ENCODE data around the gene SSH3.

SSH3 gene

GRCh38 chr11:67264260-67264659 is 39.1 kb upstream of the SSH3 start:
- no peaks in the 10 kb centered on the region for H3K9me3 Mint-ChIP-seq
- peak overlapping the region; percentile 98 for H3K27ac Mint-ChIP-seq
- H3K36me3 Mint-ChIP-seq (ENCODE audit: low read depth): peaks cover 26% of the 10 kb centered on the region
- H3K4me3 Mint-ChIP-seq: no peak overlapping the region
- intact Hi-C loops (cut with micrococcal nuclease): loop anchor here (10.0 kb wide), 1 partner anchor 121 kb away; no protein-coding TSS in a partner anchor
- H3K4me1 Mint-ChIP-seq (ENCODE audit: low read depth): peaks cover 83% of the 10 kb centered on the region
- H3K27me3 Mint-ChIP-seq: peaks cover 17% of the 10 kb centered on the region

- intact Hi-C loops (cut with micrococcal nuclease): loop anchor here (10.0 kb wide), 1 partner anchor 120 kb away; no protein-coding TSS in a partner anchor
- H3K4me1 Mint-ChIP-seq (ENCODE audit: low read depth): peaks cover 86% of the 10 kb centered on the region
- H3K27me3 Mint-ChIP-seq: peaks cover 12% of the 10 kb centered on the region
- peaks cover 34% of the 10 kb centered on the region for H3K36me3 Mint-ChIP-seq (ENCODE audit: low read depth)
- H3K9me3 Mint-ChIP-seq: no peaks in the 10 kb centered on the region
- H3K27ac Mint-ChIP-seq: peak overlapping the region; percentile 98
- no peak overlapping the region for H3K4me3 Mint-ChIP-seq
Measured at GRCh38 chr11:67264877-67265632, 38.3 kb upstream of the SSH3 start.

- peak overlapping the region; percentile 98 for H3K27ac Mint-ChIP-seq
- peaks cover 88% of the 10 kb centered on the region for H3K4me1 Mint-ChIP-seq (ENCODE audit: low read depth)
- peak overlapping the region; percentile 64 for H3K4me3 Mint-ChIP-seq
- intact Hi-C loops (cut with micrococcal nuclease): loop anchor here (1.0 to 10.0 kb wide), 2 partner anchors 51 to 119 kb away; no protein-coding TSS in a partner anchor
- peaks cover 42% of the 10 kb centered on the region for H3K36me3 Mint-ChIP-seq (ENCODE audit: low read depth)
- no peaks in the 10 kb centered on the region for H3K9me3 Mint-ChIP-seq
- H3K27me3 Mint-ChIP-seq: peaks cover 6% of the 10 kb centered on the region
Measured at GRCh38 chr11:67265633-67266448, 37.5 kb upstream of the SSH3 start.

- Mint-ChIP-seq H3K36me3 (ENCODE audit: low read depth) (peaks cover 49% of the 10 kb centered on the region), H3K9me3 (no peaks in the 10 kb centered on the region), H3K27ac (peak within 1 kb of the TSS; percentile 98), H3K4me1 (ENCODE audit: low read depth) (peaks cover 88% of the 10 kb centered on the region), H3K4me3 (peak within 1 kb of the TSS; percentile 96), H3K27me3 (peaks cover 3% of the 10 kb centered on the region)
- intact Hi-C loops (cut with micrococcal nuclease): loop anchor here (1.0 to 10.0 kb wide), 2 partner anchors 51 to 118 kb away; no protein-coding TSS in a partner anchor
Measured at GRCh38 chr11:67266449-67267187, 36.7 kb upstream of the SSH3 start, which contains the start of gene GRK2. TSS of gene GRK2 (plus strand) at chr11:67266473. CDS start at chr11:67266700, 227 bp downstream.

- Mint-ChIP-seq H3K9me3 (no peaks in the 10 kb centered on the region), H3K27ac (peak overlapping the region; percentile 98), H3K27me3 (no peaks in the 10 kb centered on the region), H3K4me3 (peak overlapping the region; percentile 96), H3K36me3 (ENCODE audit: low read depth) (peaks cover 58% of the 10 kb centered on the region), H3K4me1 (ENCODE audit: low read depth) (peaks cover 88% of the 10 kb centered on the region)
- intact Hi-C loops (cut with micrococcal nuclease): loop anchor here (1.0 to 10.0 kb wide), 3 partner anchors 10 to 117 kb away; partner anchors contain the start of gene ANKRD13D
Measured at GRCh38 chr11:67267188-67268080, 35.9 kb upstream of the SSH3 start.

GRCh38 chr11:67268081-67268961 is 35.0 kb upstream of the SSH3 start:
- H3K4me1 Mint-ChIP-seq (ENCODE audit: low read depth): peaks cover 88% of the 10 kb centered on the region
- peaks cover 66% of the 10 kb centered on the region for H3K36me3 Mint-ChIP-seq (ENCODE audit: low read depth)
- H3K27me3 Mint-ChIP-seq: no peaks in the 10 kb centered on the region
- peak overlapping the region; percentile 96 for H3K4me3 Mint-ChIP-seq
- H3K9me3 Mint-ChIP-seq: no peaks in the 10 kb centered on the region
- H3K27ac Mint-ChIP-seq: peak overlapping the region; percentile 98
- intact Hi-C loops (cut with micrococcal nuclease): loop anchor here (1.0 to 10.0 kb wide), 3 partner anchors 9 to 116 kb away; partner anchors contain the start of gene ANKRD13D

- Mint-ChIP-seq H3K9me3 (no peaks in the 10 kb centered on the region), H3K4me1 (ENCODE audit: low read depth) (peaks cover 88% of the 10 kb centered on the region), H3K4me3 (peak overlapping the region; percentile 96), H3K36me3 (ENCODE audit: low read depth) (peaks cover 72% of the 10 kb centered on the region), H3K27ac (peak overlapping the region; percentile 98), H3K27me3 (no peaks in the 10 kb centered on the region)
- intact Hi-C loops (cut with micrococcal nuclease): loop anchor here (1.0 to 10.0 kb wide), 3 partner anchors 8 to 116 kb away; partner anchors contain the start of gene ANKRD13D
Measured at GRCh38 chr11:67268962-67269268, 34.4 kb upstream of the SSH3 start.

GRCh38 chr11:67269401-67270255 is 33.7 kb upstream of the SSH3 start:
- no peaks in the 10 kb centered on the region for H3K27me3 Mint-ChIP-seq
- peak overlapping the region; percentile 98 for H3K27ac Mint-ChIP-seq
- H3K36me3 Mint-ChIP-seq (ENCODE audit: low read depth): peaks cover 79% of the 10 kb centered on the region

GRCh38 chr11:67270256-67271204 is 32.8 kb upstream of the SSH3 start:
- Mint-ChIP-seq H3K36me3 (ENCODE audit: low read depth) (peaks cover 88% of the 10 kb centered on the region), H3K4me1 (ENCODE audit: low read depth) (peaks cover 89% of the 10 kb centered on the region), H3K27ac (peak overlapping the region; percentile 98)

More at GRCh38 chr11:67269401-67270255, 33.7 kb upstream of the SSH3 start:
- peak overlapping the region; percentile 96 for H3K4me3 Mint-ChIP-seq
- intact Hi-C loops (cut with micrococcal nuclease): loop anchor here (2.0 to 10.0 kb wide), 2 partner anchors 19 to 115 kb away; partner anchors contain the start of gene ANKRD13D
- H3K4me1 Mint-ChIP-seq (ENCODE audit: low read depth): peaks cover 88% of the 10 kb centered on the region
- H3K9me3 Mint-ChIP-seq: no peaks in the 10 kb centered on the region

GRCh38 chr11:67271205-67271540 is 32.2 kb upstream of the SSH3 start:
- Mint-ChIP-seq H3K27me3 (no peaks in the 10 kb centered on the region), H3K9me3 (no peaks in the 10 kb centered on the region), H3K27ac (peak overlapping the region; percentile 98), H3K4me1 (ENCODE audit: low read depth) (peaks cover 89% of the 10 kb centered on the region), H3K4me3 (peak overlapping the region; percentile 96), H3K36me3 (ENCODE audit: low read depth) (peaks cover 95% of the 10 kb centered on the region)
- intact Hi-C loops (cut with micrococcal nuclease): no loop called here

More at GRCh38 chr11:67270256-67271204, 32.8 kb upstream of the SSH3 start:
- H3K9me3 Mint-ChIP-seq: no peaks in the 10 kb centered on the region
- no peaks in the 10 kb centered on the region for H3K27me3 Mint-ChIP-seq
- intact Hi-C loops (cut with micrococcal nuclease): no loop called here
- peak overlapping the region; percentile 96 for H3K4me3 Mint-ChIP-seq

All from dendritic cell treated with granulocyte-macrophage colony-stimulating factor and Interleukin-4, amounts not matched to agents 40 ng/mL and 50 ng/mL, for 4 days (primary cell).